Transverse colon (tissue), 4 donors: ENCODE results near the gene SUGCT. TPM values are rescaled to one million over a fixed set of nuclear protein-coding genes. Genes with fewer than 3 reads are reported as not detected.

ENCODE experiments used
- DNase-seq: peaks from one replicate; pipeline ENCODE4 v3.0.0-alpha.2; 2019
- H3K27ac ChIP-seq, 4 donors: fragments of 200-600 bp; sonication (generic); 2 replicates each; pipeline ENCODE4 v1.5.1; 2016 to 2018; ENCODE audit warnings: inconsistent platforms in 4 of 4
- H3K27me3 ChIP-seq: fragments of 200-600 bp; sonication (generic); 2 replicates; pipeline ENCODE4 v1.5.1; 2017; ENCODE audit warnings: inconsistent platforms
- H3K36me3 ChIP-seq, 4 donors: fragments of 200-600 bp; sonication (generic); 2 replicates each; pipeline ENCODE4 v1.5.1; 2017 to 2019; ENCODE audit warnings: inconsistent platforms in 4 of 4
- H3K4me1 ChIP-seq, 4 donors: fragments of 200-600 bp; sonication (generic); 2 replicates each; pipeline ENCODE4 v1.5.1; 2017 to 2020; ENCODE audit warnings: inconsistent platforms in 4 of 4
- H3K4me3 ChIP-seq, 4 donors: fragments of 200-600 bp; sonication (generic); 1 replicate in 1 of 4; 2 replicates in 3 of 4; pipeline versions ENCODE4 v1.5.1 to v1.6.1; 2017 to 2019; ENCODE audit warnings: inconsistent platforms in 4 of 4
- H3K9me3 ChIP-seq, 2 donors: fragments of 200-600 bp; sonication (generic); 2 replicates each; pipeline ENCODE4 v1.5.1; 2017 to 2019; ENCODE audit warnings: inconsistent platforms in 2 of 2
- EP300 ChIP-seq: sonication (generic); formaldehyde crosslinking; IDR thresholded peaks from one replicate; pipeline ENCODE4 v1.6.1; 2017; ENCODE audit warnings: antibody characterized with exemption, low read depth
- POLR2A ChIP-seq: fragments of 450-650 bp; IDR thresholded peaks from one replicate; pipeline ENCODE4 v1.6.1; 2016; ENCODE audit warnings: antibody characterized with exemption, mild to moderate bottlenecking, moderate library complexity
- POLR2AphosphoS5 ChIP-seq, 3 donors: sonication (generic); formaldehyde crosslinking; IDR thresholded peaks; one replicate each; pipeline ENCODE4 v1.6.1; 2016; ENCODE audit warnings: antibody characterized with exemption in 3 of 3
- WGBS, 2 donors: methylation state at CpG; one replicate each; pipeline ENCODE4 v1.1.5; 2018; ENCODE audit warnings: low coverage in 1 of 2; 5-methylcytosine and 5-hydroxymethylcytosine counted together
- in situ Hi-C, 4 donors: fragments of 200-750 bp; cut with MboI; loops; one replicate each; pipeline versions ENCODE4 v1.15.0 to v1.15.1; 2017; ENCODE audit warnings: low sequenced_read_pairs in 3 of 4, low pct_ligation_motif_present in 1 of 4, low pct_unique_long_range_greater_than_20kb in 1 of 4
- intact Hi-C: fragments of 100-400 bp; cut with DNase I; formaldehyde crosslinking; loops from one replicate; pipeline ENCODE4 v1.15.1; 2023; ENCODE audit warnings: low total_unique reads
- total RNA-seq, 4 donors: library from RNA; depleted of rRNA; stranded (reverse); fragments of >200 nt; gene quantifications; one replicate each; pipeline ENCODE4 v1.1.0, GENCODE V29; 2016
- TF ChIP-seq, protein P1 (sequence below), 5 experiments: fragments of 200-600 bp in 3 of 5; fragments of 450-650 bp in 2 of 5; sonication (generic) in 3 of 5; IDR thresholded peaks; 1 replicate in 2 of 5; 2 replicates in 3 of 5; pipeline ENCODE4 v1.5.1; 2016 to 2017; ENCODE audit warnings: antibody characterized with exemption in 5 of 5, inconsistent platforms in 3 of 5, mild to moderate bottlenecking in 2 of 5, moderate library complexity in 1 of 5

SUGCT gene
- total RNA-seq, 4 donors from 2014 or later, result 2.6 to 44.5 (median 15.9) TPM

DNA sequence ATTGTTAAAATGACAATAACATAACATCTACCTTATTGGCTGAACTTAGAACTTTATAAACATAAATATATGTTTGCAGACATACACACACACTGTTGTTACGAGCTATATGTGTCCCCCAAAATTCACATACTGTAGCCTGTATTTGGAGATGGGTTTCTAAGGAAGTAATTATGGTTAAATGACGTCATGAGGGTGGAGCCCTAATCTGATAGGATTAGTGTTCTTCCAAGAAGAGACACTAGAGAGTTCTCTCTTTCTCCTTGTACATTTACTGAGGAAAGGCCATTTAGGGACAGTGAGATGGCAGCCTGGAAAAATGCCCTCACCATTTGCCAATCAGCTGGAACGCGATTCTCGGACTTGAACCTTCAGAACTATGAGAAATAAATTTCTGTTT lies 211.7 kb downstream of the SUGCT start:
- WGBS, 2 donors, result 77 to 87% methylated on average over 5 of the region's 5 CpGs
- no peaks in the 10 kb centered on the region for H3K4me1 ChIP-seq
- TF ChIP-seq POLR2A, result no peak
- TF ChIP-seq, protein P1, sequence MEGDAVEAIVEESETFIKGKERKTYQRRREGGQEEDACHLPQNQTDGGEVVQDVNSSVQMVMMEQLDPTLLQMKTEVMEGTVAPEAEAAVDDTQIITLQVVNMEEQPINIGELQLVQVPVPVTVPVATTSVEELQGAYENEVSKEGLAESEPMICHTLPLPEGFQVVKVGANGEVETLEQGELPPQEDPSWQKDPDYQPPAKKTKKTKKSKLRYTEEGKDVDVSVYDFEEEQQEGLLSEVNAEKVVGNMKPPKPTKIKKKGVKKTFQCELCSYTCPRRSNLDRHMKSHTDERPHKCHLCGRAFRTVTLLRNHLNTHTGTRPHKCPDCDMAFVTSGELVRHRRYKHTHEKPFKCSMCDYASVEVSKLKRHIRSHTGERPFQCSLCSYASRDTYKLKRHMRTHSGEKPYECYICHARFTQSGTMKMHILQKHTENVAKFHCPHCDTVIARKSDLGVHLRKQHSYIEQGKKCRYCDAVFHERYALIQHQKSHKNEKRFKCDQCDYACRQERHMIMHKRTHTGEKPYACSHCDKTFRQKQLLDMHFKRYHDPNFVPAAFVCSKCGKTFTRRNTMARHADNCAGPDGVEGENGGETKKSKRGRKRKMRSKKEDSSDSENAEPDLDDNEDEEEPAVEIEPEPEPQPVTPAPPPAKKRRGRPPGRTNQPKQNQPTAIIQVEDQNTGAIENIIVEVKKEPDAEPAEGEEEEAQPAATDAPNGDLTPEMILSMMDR (IDR thresholded peaks at IDR 0.05), result no peak
- no peak for TF ChIP-seq POLR2AphosphoS5 (IDR thresholded peaks at IDR 0.05)
- TF ChIP-seq EP300, result no peak
- H3K27me3 ChIP-seq, result no peaks in the 10 kb centered on the region
- in situ Hi-C loops (loop anchor here in 3 of 4 donors (25.0 kb wide), 3 partner anchors 266 to 1366 kb away; partner anchors contain the start of gene INHBA (in 3 of the 3)), intact Hi-C loops (no loop called here)
- H3K9me3 ChIP-seq, result no peaks in the 10 kb centered on the region
- DNase-seq, result no peak
- no peaks in the 10 kb centered on the region for H3K36me3 ChIP-seq
- no peak overlapping the region for H3K4me3 ChIP-seq
- no peak overlapping the region for H3K27ac ChIP-seq

DNA sequence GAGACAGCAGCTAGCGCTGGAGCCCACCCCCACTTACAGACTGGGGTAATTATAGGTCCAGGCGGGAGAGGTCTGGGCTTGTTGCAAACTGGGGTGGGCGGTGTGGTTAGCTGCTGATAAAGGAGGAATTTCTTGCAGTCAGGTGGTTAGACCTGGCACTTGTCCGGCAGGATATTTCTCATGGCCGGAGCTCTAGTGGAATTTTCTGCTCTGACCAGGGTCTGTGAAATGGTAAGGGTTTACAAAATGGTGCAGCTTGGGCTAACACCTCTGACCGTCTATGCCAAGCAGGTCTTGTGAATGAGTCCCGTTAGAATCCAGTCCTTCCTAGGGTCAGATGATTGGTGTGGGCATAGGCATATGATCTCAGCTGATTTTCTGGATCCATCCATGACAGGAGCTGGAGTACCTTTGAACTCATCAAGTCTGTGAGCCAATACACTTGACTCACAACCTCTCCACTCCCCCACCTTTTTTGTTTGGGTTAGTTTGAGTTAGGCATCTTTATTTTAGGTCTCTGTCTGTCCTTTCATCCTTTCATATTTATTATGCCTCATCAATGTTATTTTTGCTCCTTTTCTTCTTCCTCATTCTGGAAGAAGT lies 213.4 kb downstream of the SUGCT start:
- TF ChIP-seq EP300 (no peak), POLR2AphosphoS5 (IDR thresholded peaks at IDR 0.05) (no peak), POLR2A (no peak)
- TF ChIP-seq, protein P1 (IDR thresholded peaks at IDR 0.05), result no peak
- Histone ChIP-seq H3K4me1 (no peaks in the 10 kb centered on the region), H3K4me3 (no peak overlapping the region), H3K9me3 (no peaks in the 10 kb centered on the region), H3K36me3 (no peaks in the 10 kb centered on the region), H3K27me3 (no peaks in the 10 kb centered on the region), H3K27ac (no peak overlapping the region)
- WGBS, 2 donors, result 83 to 94% methylated on average over 2 to 7 of the region's 7 CpGs
- DNase-seq, result no peak
- in situ Hi-C loops (loop anchor here in 3 of 4 donors (25.0 kb wide), 3 partner anchors 264 to 1364 kb away; partner anchors contain the start of gene INHBA (in 3 of the 3)), intact Hi-C loops (no loop called here)

DNA sequence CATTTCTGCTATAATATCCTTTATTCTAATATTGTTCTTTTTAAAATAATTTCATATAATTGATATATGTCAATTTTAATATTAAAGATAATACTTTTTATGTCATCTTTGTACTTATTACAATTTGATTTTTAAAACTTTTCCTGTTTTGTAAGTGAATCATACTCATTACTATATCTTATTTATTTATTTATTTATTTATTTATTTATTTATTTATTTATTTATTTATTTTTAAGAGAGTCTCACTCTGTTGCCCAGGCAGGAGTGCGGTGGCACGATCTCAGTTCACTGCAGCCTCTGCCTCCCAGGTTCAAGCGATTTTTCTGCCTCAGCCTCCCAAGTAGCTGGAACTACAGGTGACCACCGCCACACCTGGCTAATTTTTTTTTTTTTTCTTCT lies 215.3 kb downstream of the SUGCT start:
- 94 to 95% methylated on average over 4 of the region's 4 CpGs for WGBS, 2 donors
- in situ Hi-C loops (no loop called here), intact Hi-C loops (no loop called here)
- TF ChIP-seq, protein P1 (IDR thresholded peaks at IDR 0.05), result no peak
- TF ChIP-seq POLR2A (no peak), EP300 (no peak), POLR2AphosphoS5 (IDR thresholded peaks at IDR 0.05) (no peak)
- Histone ChIP-seq H3K4me3 (no peak overlapping the region), H3K27ac (no peak overlapping the region), H3K4me1 (no peaks in the 10 kb centered on the region), H3K27me3 (no peaks in the 10 kb centered on the region), H3K9me3 (no peaks in the 10 kb centered on the region), H3K36me3 (no peaks in the 10 kb centered on the region)
- DNase-seq, result no peak

DNA sequence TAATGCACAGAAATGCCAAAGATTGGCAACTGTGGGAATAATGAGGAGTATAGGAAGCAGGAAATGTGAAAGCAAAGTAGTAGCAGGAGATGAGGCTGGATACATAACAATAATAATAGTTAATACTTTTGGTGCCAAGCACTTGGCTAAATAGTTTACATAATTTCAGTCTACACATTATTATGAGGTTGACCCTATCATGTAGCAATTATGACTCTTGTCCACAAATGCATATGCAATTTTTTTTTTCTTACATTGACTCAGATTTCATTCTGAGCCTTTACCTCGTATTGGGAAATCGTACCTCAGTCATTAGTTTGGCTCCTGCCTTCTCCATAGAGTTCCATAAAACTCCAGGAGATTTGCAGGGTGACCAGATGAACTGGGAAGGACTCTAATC lies 219.9 kb downstream of the SUGCT start:
- WGBS, 2 donors, result 79 to 87% methylated on average over 2 of the region's 2 CpGs
- in situ Hi-C loops, result no loop called here
- TF ChIP-seq POLR2A (no peak), POLR2AphosphoS5 (IDR thresholded peaks at IDR 0.05) (no peak), EP300 (no peak)
- TF ChIP-seq, protein P1 (IDR thresholded peaks at IDR 0.05), result no peak
- Histone ChIP-seq H3K27me3 (no peaks in the 10 kb centered on the region), H3K36me3 (no peaks in the 10 kb centered on the region), H3K4me1 (no peaks in the 10 kb centered on the region), H3K4me3 (no peak overlapping the region), H3K27ac (no peak overlapping the region), H3K9me3 (no peaks in the 10 kb centered on the region)
- no peak for DNase-seq
- intact Hi-C loops, result no loop called here
